ENCODE data around the gene ODAD4.
A peak's percentile ranks its signal among the peaks of the same experiment; 100 is the strongest.

Gene ODAD4

DNA sequence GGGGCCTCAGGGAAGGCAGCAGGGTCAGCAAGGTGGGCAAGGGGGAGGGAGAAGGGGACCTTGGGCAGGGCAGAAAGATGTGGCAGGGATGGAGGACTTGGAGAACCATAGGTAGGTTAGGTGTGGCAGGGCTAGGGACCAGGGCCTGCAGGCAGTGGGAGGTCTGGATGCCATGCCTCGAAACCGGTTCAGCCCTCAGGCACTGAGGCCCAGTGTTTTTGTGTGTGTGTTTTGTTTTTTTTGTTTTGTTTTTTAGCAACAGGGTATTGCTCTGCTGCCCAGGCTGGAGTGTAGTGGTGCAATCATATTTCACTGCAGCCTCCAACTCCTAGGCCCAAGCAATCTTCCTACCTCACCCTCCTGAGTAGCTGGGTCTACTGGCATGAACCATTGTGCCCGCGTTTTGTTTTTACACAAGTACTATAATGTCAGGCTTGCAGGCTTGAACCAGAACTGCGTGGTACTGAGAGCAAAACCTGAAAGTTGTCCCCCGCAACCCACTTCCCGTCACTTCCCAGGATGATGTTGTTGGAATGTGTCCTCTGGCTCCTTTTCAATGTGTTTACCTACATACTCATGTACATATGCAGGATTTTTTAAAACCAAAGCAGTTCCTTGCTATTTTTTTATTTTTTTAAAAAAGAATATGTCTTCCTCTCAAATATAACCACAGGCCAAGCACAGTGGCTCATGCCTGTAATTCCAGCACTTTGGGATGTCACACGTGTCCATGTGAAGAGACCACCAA is 12.4 kb downstream of the ODAD4 start:
- no peak for DNase-seq

DNA sequence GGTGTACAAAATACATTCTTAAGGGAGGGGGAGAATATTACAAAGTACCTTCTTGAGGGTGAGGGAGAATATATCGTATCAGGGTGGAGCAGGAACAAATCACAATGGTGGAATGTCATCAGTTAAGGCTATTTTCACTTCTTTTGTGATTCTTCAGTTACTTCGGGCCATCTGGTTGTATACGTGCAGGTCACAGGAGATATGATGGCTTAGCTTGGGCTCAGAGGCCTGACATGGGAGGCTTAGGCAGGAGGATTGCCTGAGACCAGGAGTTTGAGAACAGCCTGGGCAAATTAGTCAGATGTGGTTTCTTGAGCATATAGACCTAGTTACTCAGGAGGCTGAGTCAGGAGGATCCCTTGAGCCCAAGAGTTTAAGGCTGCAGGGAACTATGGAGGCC is 13.1 kb downstream of the ODAD4 start:
- no peak for DNase-seq

DNA sequence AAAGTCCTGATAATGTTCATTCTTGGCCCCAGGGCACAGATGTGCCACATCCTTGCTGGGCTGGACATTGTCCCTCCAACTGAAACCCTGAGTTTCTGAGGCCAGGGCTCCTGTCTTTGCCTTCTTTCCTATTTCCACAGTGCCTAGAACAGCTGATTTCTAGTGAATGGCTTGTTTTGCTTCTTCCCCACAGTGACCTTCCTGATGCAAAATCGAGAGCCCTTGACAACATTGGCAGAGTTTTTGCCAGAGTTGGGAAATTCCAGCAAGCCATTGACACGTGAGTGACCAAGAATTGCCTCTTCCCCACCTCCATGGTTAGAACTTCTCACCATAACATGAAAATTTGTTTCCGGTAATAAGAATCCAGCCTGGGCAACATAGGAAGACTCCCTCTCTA is 14.5 kb downstream of the ODAD4 start:
- no peak for DNase-seq

DNA sequence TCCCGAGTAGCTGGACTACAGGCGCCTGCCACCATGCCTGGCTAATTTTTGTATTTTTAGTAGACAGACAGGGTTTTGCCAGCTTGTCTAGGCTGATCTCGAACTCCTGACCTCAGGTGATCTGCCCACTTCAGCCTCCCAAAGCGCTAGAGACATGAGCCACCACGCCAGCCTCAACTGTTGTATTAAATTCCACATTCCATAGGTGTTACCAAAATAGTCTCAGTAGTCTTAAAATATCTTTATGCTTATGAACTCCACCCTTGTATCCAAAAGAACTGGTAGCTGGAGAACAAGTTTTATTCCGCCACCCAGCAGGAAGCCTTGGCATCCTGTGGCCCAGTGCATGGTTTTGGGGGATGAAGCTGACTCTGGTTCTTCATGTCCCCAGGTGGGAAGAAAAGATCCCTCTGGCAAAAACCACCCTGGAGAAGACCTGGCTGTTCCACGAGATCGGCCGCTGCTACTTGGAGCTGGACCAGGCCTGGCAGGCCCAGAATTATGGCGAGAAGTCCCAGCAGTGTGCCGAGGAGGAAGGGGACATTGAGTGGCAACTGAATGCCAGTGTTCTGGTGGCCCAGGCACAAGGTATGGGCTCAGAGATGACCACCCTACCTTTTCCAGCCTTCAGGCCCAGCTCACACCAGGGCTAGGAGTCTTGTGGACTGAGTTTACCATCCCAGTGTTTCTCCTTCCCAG is 18.5 kb downstream of the ODAD4 start:
- no peak for DNase-seq

DNA sequence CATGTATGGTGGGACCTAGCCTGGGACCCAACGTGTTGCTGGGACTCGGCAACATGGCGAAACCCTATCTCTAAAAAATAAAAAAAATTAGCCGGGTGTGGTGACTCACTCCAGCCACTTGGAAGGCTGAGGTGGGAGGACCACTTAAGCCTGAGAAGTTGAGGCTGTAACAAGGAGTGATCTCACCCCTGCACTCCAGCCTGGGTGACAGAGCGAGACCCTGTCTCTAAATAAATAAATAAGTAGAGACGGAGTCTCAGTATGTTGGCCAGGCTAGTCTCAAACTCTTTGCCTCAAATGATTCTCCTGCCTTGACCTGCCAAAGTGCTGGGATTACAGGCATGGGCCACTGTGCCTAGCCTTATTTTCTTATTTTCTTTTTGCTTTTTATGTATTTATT is 26.1 kb downstream of the ODAD4 start:
- DNase-seq, result no peak

DNA sequence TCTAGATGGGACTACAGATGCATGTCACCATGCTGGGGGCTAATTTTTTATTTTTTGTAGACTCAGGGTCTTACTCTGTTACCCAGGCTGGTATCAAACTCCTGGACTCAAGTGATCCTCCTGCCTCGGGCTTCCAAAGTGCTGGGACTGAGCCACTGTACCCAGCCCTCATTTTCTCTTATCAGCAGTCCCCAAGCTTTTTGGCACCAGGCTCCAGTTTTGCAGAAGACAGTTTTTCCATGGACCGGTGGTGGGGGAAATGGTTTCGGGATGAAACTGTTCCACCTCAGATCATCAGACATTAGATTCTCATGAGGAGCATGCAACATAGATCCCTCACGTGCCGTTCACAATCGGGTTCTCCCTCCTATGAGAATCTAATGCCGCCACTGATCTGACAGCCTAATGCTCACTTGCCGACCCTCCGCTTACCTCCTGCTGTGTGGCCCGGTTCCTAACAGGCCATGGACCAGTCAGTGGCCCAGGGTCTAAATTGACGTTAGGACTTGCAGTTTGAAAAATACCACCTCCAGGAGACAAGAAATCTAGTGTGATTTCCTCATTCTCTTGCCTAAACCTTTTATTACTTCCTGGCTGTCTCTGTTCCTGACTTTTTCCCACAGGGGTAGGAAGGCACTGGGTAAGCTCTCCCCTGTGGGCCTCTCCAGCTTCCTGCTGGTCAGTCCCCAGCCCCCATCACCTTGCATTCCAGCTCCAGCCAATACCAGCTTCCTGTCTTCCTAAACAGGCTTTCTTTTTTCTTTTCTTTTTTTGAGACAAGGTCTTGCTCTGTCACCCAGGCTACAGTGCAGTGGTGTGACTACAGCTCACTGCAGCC is 26.8 kb downstream of the ODAD4 start:
- DNase-seq, result no peak

DNA sequence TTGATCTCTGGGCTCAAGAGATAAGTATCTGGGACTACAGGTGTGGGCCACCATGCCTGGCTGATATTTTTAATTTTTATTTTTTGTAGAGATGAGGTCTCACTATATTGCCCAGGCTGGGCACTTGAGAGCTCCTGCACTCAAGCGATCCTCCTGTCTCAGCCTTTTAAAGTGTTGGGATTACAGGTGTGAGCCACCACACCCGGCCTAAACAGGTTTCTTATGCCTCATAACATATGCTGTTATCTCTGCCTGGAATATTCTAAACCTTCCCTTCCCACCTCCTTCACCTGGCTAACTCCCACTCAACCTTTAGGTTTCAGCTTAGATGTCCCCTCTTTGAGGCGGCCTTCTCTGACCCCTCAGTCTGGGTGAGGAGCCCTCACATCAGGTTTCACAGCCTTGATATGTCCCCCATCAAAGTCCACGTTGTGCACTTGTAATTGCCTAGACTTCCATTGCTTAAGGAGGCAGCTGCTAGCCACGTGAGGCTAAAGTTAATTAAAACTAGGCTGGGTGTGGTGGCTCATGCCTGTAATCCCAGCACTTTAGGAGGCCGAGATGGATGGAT is 27.5 kb downstream of the ODAD4 start:
- no peak for DNase-seq

DNA sequence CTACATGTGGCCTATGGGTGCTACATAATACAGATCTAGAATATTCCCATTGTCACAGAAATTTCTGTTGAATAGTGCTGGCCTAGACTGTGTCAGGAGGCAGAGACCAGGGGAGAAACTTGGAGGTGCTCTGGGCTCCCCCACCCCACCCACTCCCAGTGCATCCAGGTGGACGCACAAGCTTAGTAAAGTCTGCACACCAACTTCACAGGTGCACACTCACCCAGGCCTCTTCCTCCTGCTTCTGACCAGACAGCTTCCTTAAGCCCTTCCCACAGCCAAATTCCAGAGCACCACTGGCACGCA is 28.6 kb downstream of the ODAD4 start:
- no peak for DNase-seq

DNA sequence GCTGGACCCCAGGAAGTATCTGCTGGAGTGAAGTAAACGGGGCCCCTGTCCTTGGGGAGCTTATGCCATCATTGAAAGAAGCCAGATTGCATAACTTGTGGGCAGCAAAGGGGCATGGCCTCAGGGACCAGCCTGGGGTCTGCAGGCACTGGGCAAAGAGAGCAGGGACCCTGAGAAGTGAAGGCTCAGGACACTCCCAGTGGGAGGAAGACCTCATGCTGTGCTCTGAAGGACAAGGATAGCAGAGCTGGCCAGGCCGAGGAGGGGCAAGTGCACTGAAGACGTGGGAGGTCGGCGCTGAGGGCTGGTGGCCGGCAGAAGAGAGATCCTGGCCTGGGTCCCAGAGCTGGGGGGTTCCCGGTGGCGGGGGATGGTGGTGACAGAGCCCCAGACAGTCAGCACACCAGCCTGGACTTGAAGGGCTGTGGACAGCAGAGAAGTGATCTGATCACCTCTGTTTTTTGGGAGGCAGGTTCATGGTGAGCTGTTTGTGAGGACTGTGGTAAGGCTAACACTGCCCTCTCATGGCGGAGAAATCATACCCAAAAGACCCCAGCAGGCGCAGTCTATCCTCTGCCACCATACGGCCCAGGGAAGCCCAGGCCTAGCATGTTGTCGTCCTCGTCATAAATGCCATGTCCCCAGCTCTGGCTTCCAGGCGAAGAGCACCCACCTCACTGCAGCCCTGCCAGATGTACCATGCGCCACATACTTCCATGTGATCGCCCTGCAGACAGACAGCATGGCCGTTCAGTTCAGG is 29.1 kb downstream of the ODAD4 start:
- DNase-seq, result no peak

DNA sequence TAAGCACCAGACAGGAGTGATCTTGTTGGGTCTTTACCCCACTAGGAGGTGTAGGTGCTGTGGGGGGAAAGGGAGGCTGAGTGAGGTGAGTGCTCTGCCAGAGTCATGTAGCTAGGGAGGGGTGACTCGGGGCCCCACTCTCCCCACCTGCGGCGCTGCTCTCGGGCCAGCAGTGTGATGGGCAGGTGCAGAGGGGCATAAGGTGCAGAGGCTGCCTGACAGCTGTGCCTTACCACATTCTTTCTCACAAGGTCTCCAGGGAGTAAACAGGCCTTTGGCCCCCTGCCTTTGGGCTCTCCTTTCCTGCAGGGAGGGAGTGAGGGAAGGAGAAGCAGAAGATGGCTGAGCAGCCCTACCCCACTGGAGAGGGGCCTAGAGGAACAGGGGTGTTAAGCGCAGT is 31.7 kb downstream of the ODAD4 start:
- DNase-seq, result no peak

DNA sequence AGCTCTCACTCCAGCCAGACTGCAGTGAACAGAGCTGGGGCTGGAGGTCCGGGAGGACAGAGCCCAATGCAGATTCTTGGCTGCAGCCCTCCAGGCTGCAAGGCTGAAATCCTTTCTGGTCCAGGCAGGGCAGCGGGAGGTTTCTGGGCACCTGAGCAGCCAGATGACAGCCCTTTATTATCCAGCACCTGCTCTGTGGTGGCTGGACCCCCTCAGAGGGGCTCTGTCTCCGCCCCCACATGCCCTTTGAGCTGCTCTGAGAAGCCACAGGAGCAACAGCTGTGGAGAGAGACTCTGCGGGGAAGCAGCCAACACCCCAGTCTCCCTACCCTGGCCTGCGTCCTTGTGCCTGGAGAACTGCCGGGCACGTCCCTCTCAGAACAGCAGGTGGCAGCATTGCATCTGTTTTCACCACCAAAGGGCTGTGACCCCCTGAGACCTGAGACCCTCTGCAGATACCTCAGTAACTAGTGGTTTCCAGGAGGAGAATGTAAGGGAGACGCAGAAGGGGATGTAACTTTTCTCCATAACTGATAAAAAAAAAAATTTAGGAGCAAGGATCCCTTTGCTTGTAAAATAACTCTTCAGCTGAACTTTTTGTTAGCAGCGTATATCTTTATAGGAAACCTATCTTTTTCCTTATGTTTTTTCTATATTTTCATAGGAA is 32.5 kb downstream of the ODAD4 start:
- no peak for DNase-seq

DNA sequence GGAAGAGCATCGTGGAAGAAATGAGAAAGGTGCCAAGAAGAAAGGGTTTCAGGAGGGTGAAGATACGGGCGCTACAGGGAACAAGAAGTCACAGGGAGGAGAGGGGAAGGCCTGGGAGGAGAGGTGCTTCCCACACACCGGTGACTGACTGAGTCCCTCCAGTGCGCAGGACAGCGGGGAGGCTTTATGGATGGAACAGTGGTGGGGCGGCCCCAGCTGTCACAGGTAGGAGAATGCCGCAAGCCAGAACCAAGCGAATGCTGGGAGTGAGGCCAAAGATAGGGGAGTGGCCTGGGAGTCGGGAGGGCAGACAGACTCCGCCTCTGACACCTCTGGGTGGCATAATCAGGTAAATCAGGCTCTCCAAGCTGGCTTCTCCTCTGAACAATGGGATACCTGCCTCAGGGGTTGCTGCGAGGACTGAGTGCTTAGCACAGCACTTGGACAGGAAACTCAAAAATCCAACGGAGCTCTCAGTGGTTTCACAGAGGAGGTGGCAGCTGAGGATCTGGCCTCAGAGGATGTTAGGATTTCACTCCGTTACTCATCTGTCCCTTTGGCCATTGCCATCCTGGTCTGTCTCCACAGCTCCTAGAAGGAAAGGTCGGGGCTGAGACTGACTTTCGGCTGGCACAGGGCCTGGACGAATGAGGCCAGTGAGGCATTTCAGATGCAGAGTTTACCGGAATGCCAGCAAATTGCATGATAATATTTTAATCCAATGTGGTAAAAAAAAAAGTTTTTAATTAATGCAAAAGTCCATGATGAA is 35.5 kb downstream of the ODAD4 start:
- peak; percentile 90 for DNase-seq

DNA sequence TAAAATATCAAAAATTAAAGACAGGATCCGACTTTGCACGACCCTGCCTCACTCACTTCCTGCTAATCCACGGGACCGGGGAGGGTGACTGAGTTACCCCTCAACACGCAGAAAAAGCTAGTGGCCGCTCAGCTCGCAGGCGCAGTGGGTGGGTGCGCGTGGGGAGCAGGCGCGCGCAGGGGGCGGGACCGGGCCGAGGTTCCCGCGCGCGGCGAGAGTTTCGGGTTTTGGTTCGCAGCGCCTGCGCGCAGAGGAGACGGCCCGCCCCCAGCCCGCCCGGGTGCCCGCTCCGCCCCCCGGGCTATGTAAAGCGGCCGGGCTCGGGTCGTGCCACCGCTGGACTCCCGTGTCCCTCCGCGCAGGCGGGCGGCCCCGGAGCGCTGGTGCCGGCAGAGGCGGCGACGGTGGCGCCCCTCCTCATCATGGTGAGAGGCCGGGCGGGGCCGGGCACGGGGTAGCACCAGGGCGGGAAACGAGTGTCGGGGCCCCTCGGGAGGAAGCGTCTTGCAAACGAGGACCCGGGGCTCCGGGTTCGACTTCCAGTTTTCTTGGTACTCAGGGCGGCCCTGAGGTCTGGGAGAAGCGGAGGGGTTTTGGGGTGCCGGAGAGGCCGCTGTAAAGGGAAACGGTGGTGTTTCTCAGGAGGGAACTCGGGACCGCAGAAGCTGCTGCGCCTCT is 36.2 kb downstream of the ODAD4 start, which contains the start of gene CNP:
Gene CNP, plus strand, starts transcription at position 333 of the 678 bp plus-strand sequence. Its CDS starts 90 bp downstream, at position 423.
- no peak for DNase-seq

DNA sequence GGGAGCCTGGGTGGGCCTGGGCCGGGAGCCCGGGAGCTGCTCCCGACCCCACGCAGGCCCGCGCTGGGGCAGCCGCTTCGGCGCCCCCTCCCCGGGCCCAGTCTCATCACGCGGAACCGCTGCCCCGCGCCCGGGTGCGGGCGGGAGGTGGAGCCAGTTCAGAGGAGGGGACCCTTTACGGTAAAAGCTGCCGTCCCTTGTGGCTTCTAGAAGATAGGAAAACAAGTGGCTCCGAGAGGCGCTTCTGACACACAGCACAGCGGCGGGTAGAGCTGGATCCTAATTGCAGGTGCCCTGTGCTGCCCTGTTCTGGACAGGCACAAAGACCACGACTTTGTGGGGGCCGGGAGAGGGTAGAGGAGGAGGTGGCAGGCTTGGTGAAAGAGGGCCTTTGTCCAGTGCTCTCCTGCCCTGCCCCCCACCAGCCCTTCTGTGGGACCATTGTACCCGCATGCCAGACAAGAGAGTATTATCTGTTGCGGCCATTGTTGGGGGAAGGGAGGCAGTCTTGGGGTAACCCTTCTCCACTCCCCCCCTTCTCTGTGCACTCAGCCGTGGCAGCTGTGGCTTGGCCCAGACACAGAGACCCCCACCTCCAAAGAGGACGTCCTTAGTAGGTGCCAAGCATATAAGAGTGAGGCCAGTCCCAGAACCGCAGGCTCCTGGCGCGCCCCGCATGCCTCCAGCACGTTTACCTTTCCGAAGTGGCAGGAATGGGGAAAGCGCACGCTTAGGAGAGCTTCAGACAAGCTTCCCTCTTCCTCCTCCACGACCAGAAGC is 36.9 kb downstream of the ODAD4 start:
- DNase-seq, result no peak

DNA sequence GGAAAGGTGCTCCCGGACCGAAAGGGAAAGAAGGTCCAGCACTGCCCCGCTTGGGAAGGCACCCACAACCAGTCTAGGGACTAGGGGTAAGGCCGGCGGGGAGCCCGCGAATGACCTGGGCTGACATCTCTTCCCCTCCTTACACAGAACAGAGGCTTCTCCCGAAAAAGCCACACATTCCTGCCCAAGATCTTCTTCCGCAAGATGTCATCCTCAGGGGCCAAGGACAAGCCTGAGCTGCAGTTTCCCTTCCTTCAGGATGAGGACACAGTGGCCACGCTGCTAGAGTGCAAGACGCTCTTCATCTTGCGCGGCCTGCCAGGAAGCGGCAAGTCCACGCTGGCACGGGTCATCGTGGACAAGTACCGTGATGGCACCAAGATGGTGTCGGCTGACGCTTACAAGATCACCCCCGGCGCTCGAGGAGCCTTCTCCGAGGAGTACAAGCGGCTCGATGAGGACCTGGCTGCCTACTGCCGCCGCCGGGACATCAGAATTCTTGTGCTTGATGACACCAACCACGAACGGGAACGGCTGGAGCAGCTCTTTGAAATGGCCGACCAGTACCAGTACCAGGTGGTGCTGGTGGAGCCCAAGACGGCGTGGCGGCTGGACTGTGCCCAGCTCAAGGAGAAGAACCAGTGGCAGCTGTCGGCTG is 37.6 kb downstream of the ODAD4 start:
- DNase-seq, result no peak

DNA sequence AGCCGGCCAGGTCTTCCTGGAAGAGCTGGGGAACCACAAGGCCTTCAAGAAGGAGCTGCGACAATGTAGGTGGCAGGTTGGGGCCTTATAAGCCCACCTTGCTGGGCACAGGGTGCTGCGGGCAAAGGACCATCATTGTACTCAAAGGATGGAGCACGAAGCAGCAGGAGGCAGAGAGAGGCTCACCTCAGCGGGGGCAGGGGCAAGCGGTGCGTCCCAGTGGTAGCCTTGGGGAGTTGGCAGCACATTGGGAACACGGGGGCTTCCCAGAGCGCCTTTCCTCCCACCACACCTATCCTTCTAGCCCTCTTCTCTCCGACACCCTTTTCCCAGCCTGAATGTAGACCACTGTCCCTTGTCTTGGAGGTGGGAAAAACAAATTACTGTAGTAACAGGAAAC is 38.3 kb downstream of the ODAD4 start:
- DNase-seq, result no peak

DNA sequence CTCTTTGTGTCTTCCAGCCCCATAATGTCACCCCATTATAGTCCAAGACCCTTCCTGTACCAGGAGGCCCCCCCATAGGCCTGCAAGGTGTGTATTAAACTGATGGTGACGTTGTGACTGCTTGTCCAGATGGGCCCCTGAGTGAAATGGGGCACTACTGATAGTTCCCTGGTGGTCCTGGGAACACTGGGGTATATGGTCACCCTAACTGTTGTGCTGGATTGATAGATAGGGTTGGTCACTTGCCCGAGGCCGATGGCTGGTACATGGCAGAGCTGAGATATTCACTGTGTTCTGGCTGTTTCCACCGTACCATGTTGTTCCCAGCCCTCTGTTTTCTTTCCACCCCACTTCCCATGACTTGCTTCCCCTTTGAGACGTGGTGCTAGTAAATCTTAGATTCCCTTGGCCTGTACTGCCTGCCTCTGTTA is 40.5 kb downstream of the ODAD4 start:
- DNase-seq, result no peak

DNA sequence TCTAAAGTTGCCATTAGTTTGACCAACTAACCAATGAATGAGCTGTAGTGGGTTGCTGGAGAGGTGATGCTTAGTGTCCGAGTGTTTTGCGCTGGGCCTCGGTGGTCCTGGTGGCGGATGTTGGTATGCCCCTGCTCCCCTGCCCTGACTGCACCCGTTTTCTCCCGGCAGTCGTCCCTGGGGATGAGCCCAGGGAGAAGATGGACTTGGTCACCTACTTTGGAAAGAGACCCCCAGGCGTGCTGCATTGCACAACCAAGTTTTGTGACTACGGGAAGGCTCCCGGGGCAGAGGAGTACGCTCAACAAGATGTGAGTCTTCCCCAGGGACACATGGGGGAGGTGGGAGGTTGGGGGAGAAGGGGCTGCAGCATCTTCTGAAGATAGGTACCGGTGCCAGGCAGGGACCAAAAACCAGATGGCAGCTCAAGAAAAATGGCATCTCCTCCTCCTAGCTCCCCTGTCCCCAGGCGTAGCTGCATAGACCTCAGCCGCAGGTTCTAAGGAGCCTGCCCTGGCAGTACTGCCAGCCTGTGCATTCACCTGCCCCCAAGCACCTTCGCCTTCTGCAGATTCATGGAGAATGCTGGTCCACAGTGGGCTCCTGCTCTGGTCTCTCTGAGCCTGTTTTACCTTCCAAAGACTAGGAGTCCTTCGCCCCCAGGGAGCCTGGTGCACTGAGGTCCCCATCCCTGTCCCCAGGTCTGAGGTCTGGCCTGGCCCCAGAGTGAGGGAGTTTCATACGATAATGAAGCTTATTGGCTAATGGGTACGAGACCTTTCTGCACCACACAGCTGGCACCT is 41.5 kb downstream of the ODAD4 start:
- no peak for DNase-seq
